K562 (cell line): Measurements from ENCODE around the gene LCTL. TPM values are rescaled to one million over a fixed set of nuclear protein-coding genes. Genes with fewer than 3 reads are reported as not detected.

ENCODE experiments used
- CHCHD3 ChIP-seq: fragments of 250-450 bp; sonication (Bioruptor Pico); IDR thresholded peaks from 2 replicates; pipeline ENCODE4 v2.1.2; 2022; ENCODE audit warnings: mild to moderate bottlenecking
- DMBX1 ChIP-seq: fragments of 250-450 bp; sonication (Bioruptor Pico); IDR thresholded peaks from 2 replicates; pipeline ENCODE4 v1.8.0; 2022; ENCODE audit warnings: inconsistent platforms, mild to moderate bottlenecking, moderate library complexity, borderline replicate concordance
- ERF ChIP-seq: fragments of 450-650 bp; formaldehyde crosslinking; IDR thresholded peaks from 2 replicates; pipeline ENCODE4 v1.4.0; 2020; ENCODE audit warnings: mild to moderate bottlenecking, mixed read lengths
- HNRNPUL1 ChIP-seq: fragments of 200-400 bp; formaldehyde crosslinking; IDR thresholded peaks from 2 replicates; pipeline ENCODE4 v1.6.1; 2017; ENCODE audit warnings: low read length
- JUND ChIP-seq, 2 experiments: IDR thresholded peaks; 2 replicates in 1 of 2; 3 replicates in 1 of 2; pipeline ENCODE4 v1.6.1; 2011; ENCODE audit warnings: borderline replicate concordance in 2 of 2, low read depth in 2 of 2, low read length in 2 of 2, improper control_type of control experiment in 1 of 2, missing biosample characterization in 1 of 2, missing genetic modification characterization in 1 of 2, missing genetic modification reagents in 1 of 2
- KDM4B ChIP-seq, 2 experiments: fragments of 450-650 bp in 1 of 2; sonication (generic) in 1 of 2; IDR thresholded peaks; 2 replicates each; pipeline ENCODE4 v1.6.1; 2016 to 2017; ENCODE audit warnings: borderline replicate concordance in 2 of 2, antibody characterized with exemption in 1 of 2, low read depth in 1 of 2, mild to moderate bottlenecking in 1 of 2
- MAX ChIP-seq: sonication (generic); formaldehyde crosslinking; IDR thresholded peaks from 2 replicates; pipeline ENCODE4 v1.9.0; 2022; ENCODE audit warnings: mild to moderate bottlenecking, missing genetic modification reagents
- MXI1 ChIP-seq: IDR thresholded peaks from 2 replicates; pipeline ENCODE4 v1.6.1; 2011; ENCODE audit warnings: low read depth, mild to moderate bottlenecking, improper control_type of control experiment, low read length
- NCOR1 ChIP-seq: fragments of 450-650 bp; IDR thresholded peaks from 2 replicates; pipeline ENCODE4 v1.6.1; 2016; ENCODE audit warnings: mild to moderate bottlenecking, moderate library complexity
- NFIX ChIP-seq: fragments of 250-450 bp; sonication (Bioruptor Pico); IDR thresholded peaks from 2 replicates; pipeline ENCODE4 v1.4.0; 2020; ENCODE audit warnings: low read depth, mild to moderate bottlenecking, moderate library complexity
- NONO ChIP-seq, 2 experiments: fragments of 200-400 bp in 1 of 2; fragments of 450-650 bp in 1 of 2; formaldehyde crosslinking in 1 of 2; IDR thresholded peaks; 2 replicates each; pipeline ENCODE4 v1.6.1; 2017; ENCODE audit warnings: low read depth in 2 of 2, mild to moderate bottlenecking in 2 of 2, moderate library complexity in 2 of 2, low read length in 1 of 2
- RAD51 ChIP-seq: fragments of 450-650 bp; IDR thresholded peaks from 2 replicates; pipeline ENCODE4 v1.7.1; 2016; ENCODE audit warnings: low read depth, mild to moderate bottlenecking, borderline replicate concordance
- RBM17 ChIP-seq: fragments of 200-400 bp; formaldehyde crosslinking; IDR thresholded peaks from 2 replicates; pipeline ENCODE4 v1.6.1; 2017; ENCODE audit warnings: low read depth, mild to moderate bottlenecking, low read length, borderline replicate concordance
- SMARCB1 ChIP-seq: IDR thresholded peaks from 2 replicates; pipeline ENCODE4 v1.6.1; 2011; ENCODE audit warnings: improper control_type of control experiment, low read depth; ENCODE audit not compliant: insufficient read length
- SOX6 ChIP-seq: fragments of 450-650 bp; IDR thresholded peaks from 2 replicates; pipeline ENCODE4 v1.6.1; 2014; ENCODE audit warnings: mild to moderate bottlenecking
- SRSF1 ChIP-seq: fragments of 200-400 bp; formaldehyde crosslinking; IDR thresholded peaks from 2 replicates; pipeline ENCODE4 v1.6.1; 2017; ENCODE audit warnings: mild to moderate bottlenecking, low read depth, low read length, moderate library complexity
- TRIM24 ChIP-seq, 2 experiments: fragments of 450-650 bp; IDR thresholded peaks; 2 replicates each; pipeline ENCODE4 v1.6.1; 2016
- TSC22D4 ChIP-seq: fragments of 450-650 bp; IDR thresholded peaks from 2 replicates; pipeline ENCODE4 v1.6.1; 2016; ENCODE audit warnings: missing genetic modification characterization, missing biosample characterization, control low read depth
- XRCC5 ChIP-seq: fragments of 200-400 bp; formaldehyde crosslinking; IDR thresholded peaks from 2 replicates; pipeline ENCODE4 v1.6.1; 2017; ENCODE audit warnings: low read depth, mild to moderate bottlenecking, low read length
- ZNF197 ChIP-seq: fragments of 200-800 bp; sonication (Bioruptor generic); IDR thresholded peaks from 2 replicates; pipeline ENCODE4 v1.6.1; 2016; ENCODE audit warnings: low read depth, missing genetic modification characterization, missing compliant biosample characterization
- ZNF41 ChIP-seq: fragments of 250-450 bp; sonication (Bioruptor Pico); conservative IDR thresholded peaks from 2 replicates; pipeline ENCODE4 v1.4.0; 2020; ENCODE audit warnings: mild to moderate bottlenecking
- ZNF707 ChIP-seq: fragments of 250-450 bp; sonication (Bioruptor Pico); conservative IDR thresholded peaks from 2 replicates; pipeline ENCODE4 v1.8.0; 2022; ENCODE audit warnings: inconsistent platforms, mild to moderate bottlenecking, moderate library complexity
- ZNF830 ChIP-seq: fragments of 250-450 bp; sonication (Bioruptor Pico); IDR thresholded peaks from 2 replicates; pipeline ENCODE4 v1.5.0; 2021; ENCODE audit warnings: mild to moderate bottlenecking
- polyA plus RNA-seq, 8 experiments: library from polyadenylated mRNA; depleted of rRNA in 4 of 8; stranded (reverse) in 5 of 8; unstranded in 3 of 8; fragments of >200 nt; fragmentation: Nextera tagmentation in 2 of 8; fragmentation: Illumina TruSeq in 1 of 8; extraction: Ambion mirVana in 2 of 8; extraction: Trizol in 1 of 8; gene quantifications; 2 replicates each; pipeline versions ENCODE4 v1.2.1 to v1.2.3, GENCODE V29; 2011 to 2014; ENCODE audit warnings: inconsistent platforms in 1 of 8, missing spikeins in 1 of 8
- total RNA-seq, 7 experiments: library from RNA; depleted of rRNA in 6 of 7; stranded (reverse); fragments of >200 nt in 6 of 7; fragmentation: Illumina TruSeq in 2 of 7; extraction: Trizol in 2 of 7; gene quantifications; 2 replicates each; pipeline versions ENCODE4 v1.2.1 to v1.2.3, GENCODE V29; 2011 to 2021; ENCODE audit warnings: low replicate concordance in 1 of 7
- TF ChIP-seq, protein P1 (sequence below), 3 experiments: fragments of 200-800 bp in 1 of 3; sonication (Bioruptor generic) in 1 of 3; sonication (generic) in 1 of 3; formaldehyde crosslinking in 1 of 3; IDR thresholded peaks; 2 replicates each; pipeline versions ENCODE4 v1.6.1 to v1.8.0; 2016 to 2022; ENCODE audit warnings: mild to moderate bottlenecking in 2 of 3, missing compliant biosample characterization in 2 of 3, missing genetic modification characterization in 2 of 3, missing genetic modification reagents in 1 of 3
- TF ChIP-seq, protein P2 (sequence below), 2 experiments: fragments of 450-650 bp in 1 of 2; sonication (generic) in 1 of 2; formaldehyde crosslinking; conservative IDR thresholded peaks; 2 replicates each; pipeline versions ENCODE4 v1.4.0 to v1.8.1; 2020 to 2022; ENCODE audit warnings: mild to moderate bottlenecking in 1 of 2, missing genetic modification reagents in 1 of 2
- TF ChIP-seq, protein P3 (sequence below): sonication (generic); formaldehyde crosslinking; IDR thresholded peaks from 2 replicates; pipeline ENCODE4 v1.8.0; 2023; ENCODE audit warnings: mild to moderate bottlenecking, missing genetic modification reagents

LCTL gene
- total and polyA plus RNA-seq, 9 of the 15 experiments (the other 6 are each of a cell fraction or from before 2014, with no cell fraction given), result 0.08 to 0.31 (median 0.17) TPM; not detected in 6

DNA sequence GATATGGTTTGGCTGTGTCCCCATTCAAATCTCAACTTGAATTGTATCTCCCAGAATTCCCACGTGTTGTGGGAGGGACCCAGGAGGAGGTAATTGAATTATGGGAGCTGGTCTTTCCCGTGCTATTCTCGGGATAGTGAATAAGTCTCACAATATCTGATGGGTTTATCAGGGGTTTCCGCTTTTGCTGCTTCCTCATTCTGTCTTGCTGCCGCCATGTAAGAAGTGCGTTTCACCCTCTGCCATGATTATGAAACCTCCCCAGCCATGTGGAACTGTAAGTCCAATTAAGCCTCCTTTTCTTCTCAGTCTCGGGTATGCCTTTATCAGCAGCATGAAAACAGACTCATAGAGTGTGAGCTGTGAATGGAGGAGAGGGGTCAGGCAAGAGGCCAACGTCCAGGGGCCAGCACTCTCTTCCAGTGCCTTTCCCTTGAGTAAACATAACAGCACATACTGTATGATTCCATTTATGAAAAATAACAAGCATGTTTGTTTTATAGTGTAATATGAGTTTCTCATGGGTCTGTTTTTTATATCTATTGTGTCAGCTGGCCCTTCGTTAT lies 16.3 kb upstream of the LCTL start (continued):
- no peak for TF ChIP-seq SRSF1
- TF ChIP-seq RAD51, result no peak
- TF ChIP-seq ZNF830 (CRISPR knock-in tag), result no peak
- 0 out of 2 replicates have a peak, but pooled peaks have one; percentile 48 for TF ChIP-seq ERF (CRISPR knock-in tag)
- TF ChIP-seq TSC22D4 (tag), result no peak
- TF ChIP-seq, protein P1, sequence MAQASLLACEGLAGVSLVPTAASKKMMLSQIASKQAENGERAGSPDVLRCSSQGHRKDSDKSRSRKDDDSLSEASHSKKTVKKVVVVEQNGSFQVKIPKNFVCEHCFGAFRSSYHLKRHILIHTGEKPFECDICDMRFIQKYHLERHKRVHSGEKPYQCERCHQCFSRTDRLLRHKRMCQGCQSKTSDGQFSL (CRISPR knock-in tag; IDR thresholded peaks at IDR 0.05), result no peak
- TF ChIP-seq, protein P1 (tag; IDR thresholded peaks at IDR 0.05), result no peak
- no peak for TF ChIP-seq JUND (IDR thresholded peaks at IDR 0.05; ENCODE audit: borderline replicate concordance, low read depth, low read length)
- TF ChIP-seq JUND (tag; IDR thresholded peaks at IDR 0.05; ENCODE audit: borderline replicate concordance, low read depth, low read length), result peak; percentile 7; the same call in 1 of the 3 replicates
- TF ChIP-seq CHCHD3 (CRISPR knock-in tag), result no peak
- no peak for TF ChIP-seq NFIX (CRISPR knock-in tag)
- no peak for TF ChIP-seq SMARCB1
- peak; percentile 60; the same call in 1 of the 2 replicates for TF ChIP-seq MAX (CRISPR knock-in tag)
- no peak for TF ChIP-seq XRCC5
- TF ChIP-seq NONO (IDR thresholded peaks at IDR 0.05; ENCODE audit: low read depth in 2 of 2, low read length in 1 of 2), result peak; percentile 60 to 79; a peak in 3 of 4 replicates
- TF ChIP-seq ZNF707, result no peak
- no peak for TF ChIP-seq ZNF197 (CRISPR knock-in tag)
- no peak for TF ChIP-seq RBM17
- peak; percentile 70; the same call in 1 of the 2 replicates for TF ChIP-seq MXI1
- peak; percentile 44 for TF ChIP-seq NCOR1
- TF ChIP-seq, protein P2, sequence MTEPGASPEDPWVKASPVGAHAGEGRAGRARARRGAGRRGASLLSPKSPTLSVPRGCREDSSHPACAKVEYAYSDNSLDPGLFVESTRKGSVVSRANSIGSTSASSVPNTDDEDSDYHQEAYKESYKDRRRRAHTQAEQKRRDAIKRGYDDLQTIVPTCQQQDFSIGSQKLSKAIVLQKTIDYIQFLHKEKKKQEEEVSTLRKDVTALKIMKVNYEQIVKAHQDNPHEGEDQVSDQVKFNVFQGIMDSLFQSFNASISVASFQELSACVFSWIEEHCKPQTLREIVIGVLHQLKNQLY (CRISPR knock-in tag; conservative IDR thresholded peaks at IDR 0.05), result no peak
- no peak for TF ChIP-seq HNRNPUL1
- TF ChIP-seq, protein P3, sequence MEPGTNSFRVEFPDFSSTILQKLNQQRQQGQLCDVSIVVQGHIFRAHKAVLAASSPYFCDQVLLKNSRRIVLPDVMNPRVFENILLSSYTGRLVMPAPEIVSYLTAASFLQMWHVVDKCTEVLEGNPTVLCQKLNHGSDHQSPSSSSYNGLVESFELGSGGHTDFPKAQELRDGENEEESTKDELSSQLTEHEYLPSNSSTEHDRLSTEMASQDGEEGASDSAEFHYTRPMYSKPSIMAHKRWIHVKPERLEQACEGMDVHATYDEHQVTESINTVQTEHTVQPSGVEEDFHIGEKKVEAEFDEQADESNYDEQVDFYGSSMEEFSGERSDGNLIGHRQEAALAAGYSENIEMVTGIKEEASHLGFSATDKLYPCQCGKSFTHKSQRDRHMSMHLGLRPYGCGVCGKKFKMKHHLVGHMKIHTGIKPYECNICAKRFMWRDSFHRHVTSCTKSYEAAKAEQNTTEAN (CRISPR knock-in tag), result no peak
- no peak for TF ChIP-seq KDM4B (IDR thresholded peaks at IDR 0.05; ENCODE audit: borderline replicate concordance in 2 of 2, low read depth in 1 of 2)
- TF ChIP-seq SOX6, result peak; percentile 26; the same call in 1 of the 2 replicates
- peak; percentile 75 for TF ChIP-seq ZNF41 (CRISPR knock-in tag)
- no peak for TF ChIP-seq DMBX1
- TF ChIP-seq TRIM24 (IDR thresholded peaks at IDR 0.05), result no peak
